IMR-90 (cell line): ENCODE results near the gene IRAK1. TPM values are rescaled to one million over a fixed set of nuclear protein-coding genes. Genes with fewer than 3 reads are reported as not detected.

ENCODE experiments used
- ATAC-seq: fragments of 200-7000 bp; cut with Tn5 transposase; 2 replicates; pipeline ENCODE4 v1.9.1; 2020; ENCODE audit warnings: low read depth, mild to moderate bottlenecking, moderate library complexity
- BruUV-seq: library from RNA; stranded (reverse); fragments of 400-500 nt; replicated peaks from 2 replicates; lab custom pipeline; 2021; lab: Mats Ljungman, UMichigan
- CTCF ChIA-PET: fragments of 300-600 bp; formaldehyde crosslinking; extraction: SDS; loops from one replicate; lab custom pipeline; 2021; ENCODE audit warnings: antibody characterized with exemption; lab: Yijun Ruan, JAX
- POLR2A ChIA-PET: fragments of 300-600 bp; sonication (Branson Sonifier 250); formaldehyde crosslinking; loops from one replicate; lab custom pipeline; 2022; ENCODE audit warnings: antibody characterized with exemption; ENCODE audit not compliant: unreplicated experiment; lab: Charles Lee
- DNase-seq: peaks from one replicate; pipeline ENCODE4 v3.0.0; 2013
- H2AFZ ChIP-seq: replicated peaks from 2 replicates; pipeline ENCODE3; 2013; ENCODE audit warnings: low read length, mild to moderate bottlenecking; ENCODE audit not compliant: poor library complexity
- H2AK5ac ChIP-seq: 2 replicates; pipeline ENCODE4 v1.6.1; 2013; ENCODE audit warnings: low read depth, low read length, inconsistent platforms
- H2AK9ac ChIP-seq: replicated peaks from 2 replicates; pipeline ENCODE3; 2013; ENCODE audit warnings: mild to moderate bottlenecking, low read depth, low read length, moderate library complexity; ENCODE audit not compliant: poor library complexity
- H2BK120ac ChIP-seq: 2 replicates; pipeline ENCODE4 v1.6.1; 2013; ENCODE audit warnings: low read depth, low read length, inconsistent platforms
- H2BK15ac ChIP-seq: 3 replicates; pipeline ENCODE4 v1.6.1; 2013; ENCODE audit warnings: low read depth, low read length, inconsistent platforms
- H2BK20ac ChIP-seq: 2 replicates; pipeline ENCODE4 v1.6.1; 2013; ENCODE audit warnings: low read depth, mild to moderate bottlenecking, inconsistent platforms, low read length, moderate library complexity
- H2BK5ac ChIP-seq: 2 replicates; pipeline ENCODE4 v1.6.1; 2013; ENCODE audit warnings: mild to moderate bottlenecking, low read depth, low read length, inconsistent platforms; ENCODE audit not compliant: poor library complexity, severe bottlenecking
- H3K14ac ChIP-seq: replicated peaks from 2 replicates; pipeline ENCODE4 v1.6.1; 2013; ENCODE audit warnings: low read depth, low read length, inconsistent platforms
- H3K18ac ChIP-seq: 2 replicates; pipeline ENCODE4 v1.6.1; 2013; ENCODE audit warnings: low read depth, low read length, control low read depth
- H3K23ac ChIP-seq: 2 replicates; pipeline ENCODE4 v1.6.1; 2013; ENCODE audit warnings: low read depth, low read length, inconsistent platforms
- H3K27ac ChIP-seq: 2 replicates; pipeline ENCODE4 v1.5.1; 2013; ENCODE audit warnings: mild to moderate bottlenecking, control low read depth, low read length; ENCODE audit not compliant: insufficient read depth
- H3K27me3 ChIP-seq: 2 replicates; pipeline ENCODE4 v1.6.1; 2013; ENCODE audit warnings: low read length; ENCODE audit not compliant: control insufficient read depth, insufficient read depth
- H3K36me3 ChIP-seq: 2 replicates; pipeline ENCODE4 v1.6.1; 2013; ENCODE audit warnings: low read length, mixed read lengths; ENCODE audit not compliant: control insufficient read depth, insufficient read depth
- H3K4ac ChIP-seq: 2 replicates; pipeline ENCODE4 v1.6.1; 2013; ENCODE audit warnings: low read depth, low read length, inconsistent platforms
- H3K4me1 ChIP-seq: 2 replicates; pipeline ENCODE4 v1.6.1; 2013; ENCODE audit warnings: low read length, mixed read lengths; ENCODE audit not compliant: control insufficient read depth, insufficient read depth
- H3K4me2 ChIP-seq: 2 replicates; pipeline ENCODE4 v1.6.1; 2013; ENCODE audit warnings: low read depth, mild to moderate bottlenecking, control low read depth, low read length, moderate library complexity
- H3K4me3 ChIP-seq: 2 replicates; pipeline ENCODE4 v1.5.1; 2013; ENCODE audit warnings: low read depth, mild to moderate bottlenecking, control low read depth, low read length, moderate library complexity; ENCODE audit not compliant: insufficient read depth
- H3K56ac ChIP-seq: 2 replicates; pipeline ENCODE4 v1.6.1; 2013; ENCODE audit warnings: low read length, inconsistent platforms; ENCODE audit not compliant: insufficient read depth; ENCODE audit errors: extremely low read depth
- H3K79me1 ChIP-seq, 2 experiments: 2 replicates each; pipeline ENCODE4 v1.6.1; 2013; ENCODE audit warnings: low read length in 2 of 2, inconsistent platforms in 1 of 2, low read depth in 1 of 2
- H3K9ac ChIP-seq: 2 replicates; pipeline ENCODE4 v1.6.1; 2013; ENCODE audit warnings: low read depth, low read length, control low read depth
- H3K9me1 ChIP-seq: 2 replicates; pipeline ENCODE4 v1.6.1; 2013; ENCODE audit warnings: low read length, inconsistent platforms; ENCODE audit not compliant: insufficient read depth
- H3K9me3 ChIP-seq: 2 replicates; pipeline ENCODE4 v1.6.1; 2013; ENCODE audit warnings: low read length; ENCODE audit not compliant: control insufficient read depth, insufficient read depth
- H4K20me1 ChIP-seq: 2 replicates; pipeline ENCODE4 v1.6.1; 2013; ENCODE audit warnings: low read length, inconsistent platforms; ENCODE audit not compliant: insufficient read depth
- H4K5ac ChIP-seq: 2 replicates; pipeline ENCODE4 v1.6.1; 2013; ENCODE audit warnings: mild to moderate bottlenecking, low read depth, low read length, control low read depth
- H4K8ac ChIP-seq, 2 experiments: 2 replicates each; pipeline ENCODE4 v1.6.1; 2013; ENCODE audit warnings: low read depth in 2 of 2, low read length in 2 of 2, control low read depth in 1 of 2, inconsistent platforms in 1 of 2
- H4K91ac ChIP-seq: 2 replicates; pipeline ENCODE4 v1.6.1; 2013; ENCODE audit warnings: low read depth, low read length, inconsistent platforms; ENCODE audit not compliant: insufficient read depth
- CEBPB ChIP-seq: IDR thresholded peaks from 2 replicates; pipeline ENCODE4 v1.6.1; 2012; ENCODE audit warnings: low read depth, low read length, improper control_type of control experiment
- CHD1 ChIP-seq: IDR thresholded peaks from 2 replicates; pipeline ENCODE4 v1.6.1; 2012; ENCODE audit warnings: low read depth, low read length, improper control_type of control experiment
- FOS ChIP-seq: fragments of 150-350 bp; IDR thresholded peaks from 2 replicates; pipeline ENCODE4 v1.6.1; 2016; ENCODE audit warnings: low read depth, low read length
- MAFK ChIP-seq: IDR thresholded peaks from 2 replicates; pipeline ENCODE4 v1.6.1; 2012; ENCODE audit warnings: low read depth, low read length, improper control_type of control experiment
- MAZ ChIP-seq: IDR thresholded peaks from 2 replicates; pipeline ENCODE4 v1.6.1; 2012; ENCODE audit warnings: low read depth, mild to moderate bottlenecking, low read length, improper control_type of control experiment, moderate library complexity, borderline replicate concordance
- NFE2L2 ChIP-seq: fragments of 150-350 bp; IDR thresholded peaks from 2 replicates; pipeline ENCODE4 v1.6.1; 2016; ENCODE audit warnings: low read depth, mild to moderate bottlenecking, low read length
- POLR2A ChIP-seq: IDR thresholded peaks from 2 replicates; pipeline ENCODE4 v1.6.1; 2012; ENCODE audit warnings: mild to moderate bottlenecking, low read depth, low read length
- RFX5 ChIP-seq: IDR thresholded peaks from 2 replicates; pipeline ENCODE4 v1.8.0; 2012; ENCODE audit warnings: low read depth, mild to moderate bottlenecking, low read length, moderate library complexity
- SMC3 ChIP-seq: fragments of 150-350 bp; IDR thresholded peaks from 2 replicates; pipeline ENCODE4 v1.6.1; 2016; ENCODE audit warnings: low read depth, mild to moderate bottlenecking, antibody characterized with exemption, low read length, moderate library complexity
- WGBS, 2 experiments: methylation state at CpG; one replicate each; pipeline versions ENCODE4 v1.1.5 to v1.1.7; 2013; ENCODE audit warnings: missing lambda C conversion rate in 2 of 2; ENCODE audit not compliant: insufficient read length in 1 of 2; ENCODE audit errors: extremely low coverage in 2 of 2; 5-methylcytosine and 5-hydroxymethylcytosine counted together
- dilution Hi-C: fragments of 300-500 bp; cut with HindIII; formaldehyde crosslinking; loops from one replicate; pipeline ENCODE4 v1.14.3; 2018; ENCODE audit warnings: low sequenced_read_pairs; ENCODE audit not compliant: unreplicated experiment
- in situ Hi-C: fragments of 300-500 bp; cut with MboI; formaldehyde crosslinking; loops from 3 replicates; pipeline ENCODE4 v1.14.3; 2019; ENCODE audit warnings: low sequenced_read_pairs, inconsistent platforms, mixed read lengths
- intact Hi-C: fragments of 100-400 bp; cut with micrococcal nuclease; formaldehyde crosslinking; loops from 2 replicates; pipeline ENCODE4 v1.10.0; 2022
- polyA plus RNA-seq, 3 experiments: library from polyadenylated mRNA; depleted of rRNA; stranded (reverse); fragments of >200 nt; gene quantifications; 2 replicates each; pipeline ENCODE4 v1.2.3, GENCODE V29; 2012; ENCODE audit warnings: low replicate concordance in 1 of 3
- total RNA-seq: library from RNA; depleted of rRNA; stranded (reverse); fragments of >200 nt; gene quantifications from 2 replicates; pipeline ENCODE4 v1.2.3, GENCODE V29; 2012
- TF ChIP-seq, protein P1 (sequence below): conservative IDR thresholded peaks from 2 replicates; pipeline ENCODE4 v1.5.1; 2012; ENCODE audit warnings: mild to moderate bottlenecking, low read depth, low read length, improper control_type of control experiment
- TF ChIP-seq, protein P2 (sequence below): fragments of 150-350 bp; IDR thresholded peaks from 2 replicates; pipeline ENCODE4 v1.6.1; 2016; ENCODE audit warnings: low read depth, mild to moderate bottlenecking, low read length, moderate library complexity, borderline replicate concordance
- TF ChIP-seq, protein P3 (sequence below): fragments of 150-350 bp; IDR thresholded peaks from 2 replicates; pipeline ENCODE4 v1.6.1; 2017; ENCODE audit warnings: mild to moderate bottlenecking, antibody characterized with exemption, low read length, low read depth

The IRAK1 gene
- total and polyA plus RNA-seq, 2 of the 4 experiments (the other 2 are of a cell fraction): 33.3 to 50.2 TPM

DNA sequence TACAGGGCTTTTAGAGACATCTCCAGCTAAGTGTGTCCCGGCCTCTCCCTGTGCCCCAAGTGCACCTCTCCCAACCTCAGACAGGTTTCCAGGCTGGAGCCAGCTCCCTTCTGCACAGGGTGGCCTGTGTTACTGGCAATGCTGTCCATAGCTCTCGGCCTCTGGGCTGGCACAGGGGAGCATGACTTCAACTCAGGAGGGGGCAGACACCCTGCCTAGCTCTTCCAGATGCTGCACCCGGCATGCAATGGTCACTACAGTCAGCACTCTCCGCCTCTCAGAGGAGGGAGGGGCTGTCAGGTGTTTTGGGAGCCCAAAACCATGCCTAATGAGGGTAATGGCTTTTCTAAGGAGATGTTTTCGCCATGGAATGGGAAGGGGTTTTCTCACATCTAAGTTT lies 2.4 kb upstream of the IRAK1 start:
- POLR2A ChIA-PET: no interaction called here

More for the DNA sequence above, 2.4 kb upstream of the IRAK1 start:
- peaks cover 24% of the 10 kb centered on the region for H3K4me1 ChIP-seq
- 100% methylated on average over 1 of the region's 5 CpGs; no CpG with 5 or more reads in 1 of the 2 experiments for WGBS, 2 experiments
- H4K5ac ChIP-seq: no peak overlapping the region
- H3K18ac ChIP-seq: no peak overlapping the region
- BruUV-seq: no TSS peak
- H4K8ac ChIP-seq: no peak overlapping the region
- CTCF ChIA-PET: interaction anchor here (0.8 kb wide), 1 partner anchor 75 kb away, joined by 3 read pairs; no protein-coding TSS in a partner anchor
- H2BK5ac ChIP-seq: no peak overlapping the region
- H3K27me3 ChIP-seq: no peaks in the 10 kb centered on the region; the same call in 1 of the 2 replicates
- no peak overlapping the region for H2BK15ac ChIP-seq
- no peaks in the 10 kb centered on the region for H3K9me1 ChIP-seq
- H3K4me2 ChIP-seq: no peak overlapping the region
- no peak overlapping the region for H2BK20ac ChIP-seq
- H3K27ac ChIP-seq: no peak overlapping the region
- no peak overlapping the region for H3K9ac ChIP-seq
- H3K4me3 ChIP-seq: no peak overlapping the region
- DNase-seq: no peak
- no peak for ATAC-seq
- peaks cover 6% of the 10 kb centered on the region; the same call in 1 of the 2 replicates for H3K36me3 ChIP-seq
- no peaks in the 10 kb centered on the region for H3K9me3 ChIP-seq
- H2BK120ac ChIP-seq: no peak overlapping the region
- H3K14ac ChIP-seq: no peak overlapping the region
- peaks cover 0 to 18% of the 10 kb centered on the region in 2 experiments; a peak in 2 of 4 replicates for H3K79me1 ChIP-seq
- no peak overlapping the region for H2AK5ac ChIP-seq
- H2AK9ac ChIP-seq: no peak overlapping the region
- TF ChIP-seq POLR2A (no peak), CEBPB (no peak), RFX5 (no peak), NFE2L2 (no peak), SMC3 (no peak), MAZ (no peak), CHD1 (no peak), FOS (no peak), MAFK (no peak)
- TF ChIP-seq, protein P1, sequence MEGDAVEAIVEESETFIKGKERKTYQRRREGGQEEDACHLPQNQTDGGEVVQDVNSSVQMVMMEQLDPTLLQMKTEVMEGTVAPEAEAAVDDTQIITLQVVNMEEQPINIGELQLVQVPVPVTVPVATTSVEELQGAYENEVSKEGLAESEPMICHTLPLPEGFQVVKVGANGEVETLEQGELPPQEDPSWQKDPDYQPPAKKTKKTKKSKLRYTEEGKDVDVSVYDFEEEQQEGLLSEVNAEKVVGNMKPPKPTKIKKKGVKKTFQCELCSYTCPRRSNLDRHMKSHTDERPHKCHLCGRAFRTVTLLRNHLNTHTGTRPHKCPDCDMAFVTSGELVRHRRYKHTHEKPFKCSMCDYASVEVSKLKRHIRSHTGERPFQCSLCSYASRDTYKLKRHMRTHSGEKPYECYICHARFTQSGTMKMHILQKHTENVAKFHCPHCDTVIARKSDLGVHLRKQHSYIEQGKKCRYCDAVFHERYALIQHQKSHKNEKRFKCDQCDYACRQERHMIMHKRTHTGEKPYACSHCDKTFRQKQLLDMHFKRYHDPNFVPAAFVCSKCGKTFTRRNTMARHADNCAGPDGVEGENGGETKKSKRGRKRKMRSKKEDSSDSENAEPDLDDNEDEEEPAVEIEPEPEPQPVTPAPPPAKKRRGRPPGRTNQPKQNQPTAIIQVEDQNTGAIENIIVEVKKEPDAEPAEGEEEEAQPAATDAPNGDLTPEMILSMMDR: no peak
- TF ChIP-seq, protein P2, sequence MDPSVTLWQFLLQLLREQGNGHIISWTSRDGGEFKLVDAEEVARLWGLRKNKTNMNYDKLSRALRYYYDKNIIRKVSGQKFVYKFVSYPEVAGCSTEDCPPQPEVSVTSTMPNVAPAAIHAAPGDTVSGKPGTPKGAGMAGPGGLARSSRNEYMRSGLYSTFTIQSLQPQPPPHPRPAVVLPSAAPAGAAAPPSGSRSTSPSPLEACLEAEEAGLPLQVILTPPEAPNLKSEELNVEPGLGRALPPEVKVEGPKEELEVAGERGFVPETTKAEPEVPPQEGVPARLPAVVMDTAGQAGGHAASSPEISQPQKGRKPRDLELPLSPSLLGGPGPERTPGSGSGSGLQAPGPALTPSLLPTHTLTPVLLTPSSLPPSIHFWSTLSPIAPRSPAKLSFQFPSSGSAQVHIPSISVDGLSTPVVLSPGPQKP: no peak
- TF ChIP-seq, protein P3, sequence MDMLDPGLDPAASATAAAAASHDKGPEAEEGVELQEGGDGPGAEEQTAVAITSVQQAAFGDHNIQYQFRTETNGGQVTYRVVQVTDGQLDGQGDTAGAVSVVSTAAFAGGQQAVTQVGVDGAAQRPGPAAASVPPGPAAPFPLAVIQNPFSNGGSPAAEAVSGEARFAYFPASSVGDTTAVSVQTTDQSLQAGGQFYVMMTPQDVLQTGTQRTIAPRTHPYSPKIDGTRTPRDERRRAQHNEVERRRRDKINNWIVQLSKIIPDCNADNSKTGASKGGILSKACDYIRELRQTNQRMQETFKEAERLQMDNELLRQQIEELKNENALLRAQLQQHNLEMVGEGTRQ: no peak
- H3K4ac ChIP-seq: no peak overlapping the region
- in situ Hi-C loops: no loop called here
- H3K23ac ChIP-seq: no peak overlapping the region
- dilution Hi-C loops: no loop called here
- H3K56ac ChIP-seq: no peak overlapping the region
- H4K91ac ChIP-seq: no peak overlapping the region
- intact Hi-C loops: no loop called here
- H4K20me1 ChIP-seq: no peaks in the 10 kb centered on the region
- H2AFZ ChIP-seq: no peak overlapping the region
